GM12865 (cell line): ENCODE data around the gene PRPF6.

Source experiments
- DNase-seq: peaks from one replicate; pipeline ENCODE4 v3.0.0; 2010; ENCODE audit warnings: low read depth
- H3K4me3 ChIP-seq: 2 replicates; pipeline ENCODE4 v1.5.1; 2011; ENCODE audit warnings: mild to moderate bottlenecking, low read depth, low read length, control low read depth
- TF ChIP-seq, protein P1 (sequence below): IDR thresholded peaks from 2 replicates; pipeline ENCODE4 v1.5.1; 2011; ENCODE audit warnings: low read length, control low read depth, low read depth, inconsistent platforms; ENCODE audit not compliant: insufficient read depth; ENCODE audit errors: missing control alignments

The PRPF6 gene

DNA sequence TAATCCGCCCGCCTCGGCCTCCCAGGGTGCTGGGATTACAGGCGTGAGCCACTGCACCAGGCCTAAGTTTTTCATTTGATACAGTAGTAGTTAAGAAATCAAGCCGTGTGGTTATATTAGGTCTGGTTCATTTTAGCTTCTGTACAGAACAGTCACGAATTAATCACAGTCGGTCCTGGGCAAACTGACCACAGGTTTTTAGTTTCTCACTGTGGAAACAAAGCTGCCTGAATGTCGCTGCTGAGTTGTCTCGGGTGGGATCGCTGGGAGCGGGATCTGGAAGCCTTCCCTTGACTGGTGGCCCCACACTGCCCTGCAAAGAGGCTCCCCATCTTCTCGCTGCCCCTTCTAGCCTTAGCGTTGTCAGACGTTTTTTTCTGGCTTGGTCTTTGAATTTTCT is 43.3 kb upstream of the PRPF6 start:
- TF ChIP-seq, protein P1, sequence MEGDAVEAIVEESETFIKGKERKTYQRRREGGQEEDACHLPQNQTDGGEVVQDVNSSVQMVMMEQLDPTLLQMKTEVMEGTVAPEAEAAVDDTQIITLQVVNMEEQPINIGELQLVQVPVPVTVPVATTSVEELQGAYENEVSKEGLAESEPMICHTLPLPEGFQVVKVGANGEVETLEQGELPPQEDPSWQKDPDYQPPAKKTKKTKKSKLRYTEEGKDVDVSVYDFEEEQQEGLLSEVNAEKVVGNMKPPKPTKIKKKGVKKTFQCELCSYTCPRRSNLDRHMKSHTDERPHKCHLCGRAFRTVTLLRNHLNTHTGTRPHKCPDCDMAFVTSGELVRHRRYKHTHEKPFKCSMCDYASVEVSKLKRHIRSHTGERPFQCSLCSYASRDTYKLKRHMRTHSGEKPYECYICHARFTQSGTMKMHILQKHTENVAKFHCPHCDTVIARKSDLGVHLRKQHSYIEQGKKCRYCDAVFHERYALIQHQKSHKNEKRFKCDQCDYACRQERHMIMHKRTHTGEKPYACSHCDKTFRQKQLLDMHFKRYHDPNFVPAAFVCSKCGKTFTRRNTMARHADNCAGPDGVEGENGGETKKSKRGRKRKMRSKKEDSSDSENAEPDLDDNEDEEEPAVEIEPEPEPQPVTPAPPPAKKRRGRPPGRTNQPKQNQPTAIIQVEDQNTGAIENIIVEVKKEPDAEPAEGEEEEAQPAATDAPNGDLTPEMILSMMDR = no peak
- DNase-seq = no peak

DNA sequence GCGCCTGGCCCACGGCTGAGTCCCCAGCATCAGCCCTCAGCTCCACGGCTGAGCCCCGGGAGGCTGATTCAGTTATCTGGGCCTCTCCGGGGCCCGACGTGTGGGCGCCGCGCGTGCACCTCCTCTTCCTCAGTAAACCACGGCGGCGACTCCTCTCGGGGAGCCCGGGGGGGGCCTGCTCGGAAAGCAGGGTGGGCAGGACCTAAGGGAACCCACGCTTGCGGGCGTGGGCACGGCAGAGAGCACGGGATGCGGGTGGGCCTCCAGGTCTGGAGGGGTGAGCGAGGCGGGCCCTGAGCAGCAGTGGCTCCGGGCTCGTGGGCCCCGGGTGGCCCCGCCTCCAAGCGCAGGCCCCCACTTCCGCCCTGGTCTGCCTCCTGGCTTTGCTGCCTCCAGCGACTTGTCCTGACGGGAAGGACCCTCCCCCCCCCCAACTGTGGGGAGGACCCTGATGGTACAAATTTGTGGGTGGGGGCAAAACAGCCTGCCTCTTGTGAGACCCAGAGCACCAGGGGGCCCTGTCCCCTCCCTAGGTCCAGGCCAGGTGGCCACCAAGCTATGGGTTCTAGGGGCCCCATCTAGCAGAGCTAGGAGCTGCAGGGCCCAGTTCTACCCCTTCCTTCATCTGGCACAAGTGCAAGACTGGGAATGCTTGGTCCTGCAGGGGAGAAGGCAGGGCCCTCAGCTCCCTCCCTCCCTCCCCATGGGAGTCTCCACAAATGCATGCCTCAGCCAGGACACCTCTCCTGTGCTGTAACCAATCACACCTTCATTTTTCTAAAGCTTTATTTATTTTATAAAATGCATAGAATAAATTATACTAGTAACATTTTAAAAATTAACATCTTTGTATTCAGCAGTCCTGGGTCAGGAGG is 41.6 kb upstream of the PRPF6 start:
- TF ChIP-seq, protein P1 = no peak
- DNase-seq = no peak
- no peak overlapping the region for H3K4me3 ChIP-seq

More for the DNA sequence above, 43.3 kb upstream of the PRPF6 start:
- H3K4me3 ChIP-seq = no peak overlapping the region

DNA sequence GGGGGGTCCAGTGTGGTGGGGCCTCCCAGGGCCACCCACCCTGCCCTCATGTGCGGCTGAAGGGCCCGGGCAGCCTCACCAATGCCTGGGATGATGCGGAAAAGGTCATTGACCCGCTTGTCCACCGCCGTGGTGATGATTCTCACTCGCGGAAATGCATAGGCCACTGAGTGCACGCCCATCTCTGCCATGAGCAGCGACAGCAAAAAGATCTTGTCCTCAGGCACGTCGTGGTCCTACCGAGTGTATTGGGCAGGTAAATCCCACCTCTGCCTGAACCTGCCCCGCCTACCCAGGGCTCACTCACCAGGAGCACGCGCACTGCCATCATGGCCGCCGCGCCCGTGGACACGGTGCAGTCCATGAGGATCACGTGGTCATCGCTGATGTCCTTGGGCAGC is 40.9 kb upstream of the PRPF6 start:
- DNase-seq = no peak
- TF ChIP-seq, protein P1 = no peak
- no peak overlapping the region for H3K4me3 ChIP-seq

DNA sequence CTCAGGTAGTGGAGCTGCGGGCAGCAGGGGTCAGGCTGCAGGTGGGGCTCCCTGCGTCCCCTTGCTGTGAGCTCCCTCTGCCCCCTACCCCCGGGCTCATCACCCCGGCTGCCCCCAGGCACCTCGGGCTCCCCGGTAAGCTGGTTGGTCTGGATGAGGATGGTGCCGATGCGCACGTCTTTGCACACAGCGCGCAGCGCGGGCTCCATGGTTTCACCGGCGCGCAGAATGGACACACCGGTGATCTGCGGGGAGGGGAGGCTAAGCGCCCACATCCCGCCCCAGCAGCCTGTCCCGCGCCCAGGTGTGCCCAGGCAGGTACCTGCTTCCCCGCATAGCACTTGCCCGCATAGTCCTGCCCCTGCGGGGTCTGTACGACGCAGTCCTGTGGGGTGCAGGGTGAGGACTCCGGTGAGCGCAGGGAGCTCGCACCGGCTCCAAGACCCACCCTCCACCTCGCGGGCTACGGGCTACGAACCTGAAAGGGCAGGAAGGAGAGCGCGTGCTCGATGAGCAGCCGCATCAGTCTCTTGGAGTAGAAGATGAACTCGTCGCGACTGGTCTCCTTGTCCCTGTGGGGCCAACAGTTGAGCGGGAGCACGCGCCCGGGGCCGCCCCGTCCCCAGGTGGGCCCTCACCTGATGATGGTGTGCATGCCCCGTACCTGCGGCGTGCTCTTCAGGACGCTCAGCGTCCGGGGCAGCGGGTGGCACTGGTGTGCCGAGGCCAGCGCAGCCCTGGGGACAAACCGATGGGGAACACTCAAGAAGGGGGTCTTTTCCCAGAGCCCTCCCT is 40.3 kb upstream of the PRPF6 start:
- no peak for DNase-seq
- TF ChIP-seq, protein P1 = no peak
- H3K4me3 ChIP-seq = no peak overlapping the region

DNA sequence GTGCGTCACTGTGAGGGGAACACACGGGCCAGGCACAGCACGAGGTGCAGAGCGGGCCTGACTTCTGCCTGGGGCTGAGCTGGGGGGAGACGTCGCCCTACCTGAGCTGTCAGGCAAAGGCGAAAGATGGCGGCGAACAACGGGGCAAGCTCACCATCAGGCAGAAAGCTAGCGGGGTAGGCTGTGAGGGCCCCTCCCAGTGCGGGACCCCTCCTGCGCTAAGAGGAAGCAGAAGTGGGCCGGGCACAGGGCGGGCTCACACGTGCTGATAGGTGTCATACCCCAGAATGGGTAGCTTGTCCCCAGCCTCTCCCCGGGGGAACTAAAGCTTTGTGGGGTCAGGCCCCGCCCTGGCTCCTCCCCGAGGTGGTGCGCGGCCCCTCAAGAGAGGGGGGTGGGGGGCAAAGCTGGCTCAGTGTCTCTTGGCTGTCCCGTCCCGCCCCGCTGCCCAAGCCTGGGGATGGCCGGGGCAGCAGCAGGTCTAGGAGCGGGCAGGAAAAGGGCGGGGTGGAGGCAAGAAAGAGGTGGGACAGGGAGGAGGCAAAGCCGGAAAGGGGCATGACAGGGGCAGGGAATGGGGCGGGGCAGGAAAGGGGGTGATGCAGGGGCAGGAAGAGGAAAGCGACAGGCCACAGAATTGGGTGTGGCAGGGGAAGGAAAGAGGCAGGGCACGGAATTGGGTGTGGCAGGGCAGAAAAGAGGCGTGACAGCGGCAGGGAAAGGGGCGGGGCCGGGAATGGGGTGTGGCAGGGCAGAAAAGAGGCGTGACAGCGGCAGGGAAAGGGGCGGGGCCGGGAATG is 39.5 kb upstream of the PRPF6 start:
- peak; percentile 83 for DNase-seq
- TF ChIP-seq, protein P1 = no peak
- H3K4me3 ChIP-seq = no peak overlapping the region

DNA sequence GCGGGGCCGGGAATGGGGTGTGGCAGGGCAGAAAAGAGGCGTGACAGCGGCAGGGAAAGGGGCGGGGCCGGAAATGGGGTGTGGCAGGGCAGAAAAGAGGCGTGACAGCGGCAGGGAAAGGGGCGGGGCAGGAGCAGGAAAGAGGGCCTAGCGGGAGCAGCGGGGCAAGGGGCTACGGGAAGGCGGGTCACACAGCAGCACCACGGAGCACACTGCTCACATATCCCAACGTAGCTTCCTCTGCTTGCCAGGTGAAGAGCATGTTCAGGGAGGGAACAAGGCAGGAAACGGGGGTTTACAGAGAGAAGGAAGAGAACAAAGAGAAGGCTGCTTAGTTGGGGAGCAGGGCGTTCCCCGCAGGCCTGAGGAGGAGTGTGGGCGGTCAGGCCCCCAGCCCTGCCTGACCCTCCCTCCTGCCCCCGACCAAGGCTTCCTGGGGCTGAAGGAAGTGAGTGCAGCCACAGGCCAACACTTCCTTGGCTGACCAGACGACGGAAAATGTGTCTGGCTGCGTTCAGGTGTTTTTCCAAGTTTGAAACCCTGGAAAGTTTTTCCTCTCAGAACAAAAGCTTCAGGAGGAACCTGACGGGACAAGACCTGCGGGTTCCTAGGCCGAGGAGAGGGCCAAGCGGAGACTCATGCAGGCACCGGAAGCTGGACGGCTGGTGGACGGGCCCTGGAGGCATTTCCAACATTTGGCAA is 38.5 kb upstream of the PRPF6 start:
- TF ChIP-seq, protein P1 = no peak
- DNase-seq = peak; percentile 66
- H3K4me3 ChIP-seq = no peak overlapping the region
